Neural cell (in vitro differentiated cells): ENCODE measurements around the gene ATP1B2. TPM values are rescaled to one million over a fixed set of nuclear protein-coding genes. Genes with fewer than 3 reads are reported as not detected.

Experiments
- H2AFZ ChIP-seq: fragments of 200-600, 300-800 bp; sonication (generic), shearing (Covaris generic); 2 replicates; pipeline ENCODE4 v1.6.0; 2014; ENCODE audit warnings: low read depth, mild to moderate bottlenecking, antibody characterized with exemption, low read length, moderate library complexity
- H3F3A ChIP-seq: fragments of 200-600 bp; shearing (Covaris generic); 2 replicates; pipeline ENCODE4 v1.6.1; 2016; ENCODE audit warnings: mild to moderate bottlenecking, moderate library complexity, mixed read lengths, antibody characterized with exemption, low read length; ENCODE audit not compliant: insufficient read depth, poor library complexity, severe bottlenecking
- H3K27ac ChIP-seq: fragments of 200-600, 300-800 bp; sonication (generic), shearing (Covaris generic); 2 replicates; pipeline ENCODE4 v1.5.1; 2014; ENCODE audit warnings: mild to moderate bottlenecking, low read length, moderate library complexity
- H3K27me3 ChIP-seq: fragments of 300-800, 200-600 bp; sonication (generic), shearing (Covaris generic); 2 replicates; pipeline ENCODE4 v1.6.0; 2014; ENCODE audit warnings: mild to moderate bottlenecking, low read depth, low read length, moderate library complexity; ENCODE audit not compliant: insufficient read depth
- H3K36me3 ChIP-seq: fragments of 300-800, 200-600 bp; sonication (generic), shearing (Covaris generic); 2 replicates; pipeline ENCODE4 v1.5.1; 2014; ENCODE audit warnings: mild to moderate bottlenecking, antibody characterized with exemption, low read length, moderate library complexity; ENCODE audit not compliant: insufficient read depth
- H3K4me2 ChIP-seq: fragments of 300-800, 200-600 bp; sonication (generic), shearing (Covaris generic); 2 replicates; pipeline ENCODE4 v1.6.0; 2014; ENCODE audit warnings: mild to moderate bottlenecking, low read length
- H3K4me3 ChIP-seq: fragments of 300-800, 200-600 bp; sonication (generic), shearing (Covaris generic); 2 replicates; pipeline ENCODE4 v1.5.1; 2014; ENCODE audit warnings: mild to moderate bottlenecking, low read length, moderate library complexity
- H3K79me2 ChIP-seq: fragments of 200-600 bp; shearing (Covaris generic); replicated peaks from 2 replicates; pipeline ENCODE4 v1.6.0; 2014; ENCODE audit warnings: mild to moderate bottlenecking, low read length, moderate library complexity; ENCODE audit not compliant: insufficient read depth
- H3K9ac ChIP-seq: fragments of 300-800, 200-600 bp; sonication (generic), shearing (Covaris generic); 2 replicates; pipeline ENCODE4 v1.6.1; 2016; ENCODE audit warnings: mild to moderate bottlenecking, low read length, mixed read lengths
- H3K9me2 ChIP-seq: fragments of 200-600 bp; shearing (Covaris generic); 2 replicates; pipeline ENCODE4 v1.6.1; 2016; ENCODE audit warnings: mild to moderate bottlenecking, low read length, mixed read lengths; ENCODE audit not compliant: insufficient read depth
- H3K9me3 ChIP-seq: fragments of 200-600, 300-800 bp; sonication (generic), shearing (Covaris generic); 2 replicates; pipeline ENCODE4 v1.6.1; 2016; ENCODE audit warnings: mild to moderate bottlenecking, mixed run types, low read length, moderate library complexity, mixed read lengths
- H4K20me1 ChIP-seq: fragments of 200-600 bp; shearing (Covaris generic); 2 replicates; pipeline ENCODE4 v1.6.1; 2016; ENCODE audit warnings: mild to moderate bottlenecking, mixed run types; ENCODE audit not compliant: insufficient read depth
- CTCF ChIP-seq: fragments of 450-650 bp; IDR thresholded peaks from 2 replicates; pipeline ENCODE4 v1.5.1; 2014; ENCODE audit warnings: antibody characterized with exemption, mild to moderate bottlenecking, moderate library complexity; ENCODE audit not compliant: poor library complexity, severe bottlenecking
- EP300 ChIP-seq: fragments of 450-650 bp; conservative IDR thresholded peaks from 2 replicates; pipeline ENCODE4 v1.6.1; 2014; ENCODE audit warnings: antibody characterized with exemption, mild to moderate bottlenecking, moderate library complexity; ENCODE audit not compliant: poor library complexity, severe bottlenecking
- EZH2 ChIP-seq: fragments of 200-600, 300-800 bp; shearing (Covaris generic), sonication (generic); IDR thresholded peaks from 2 replicates; pipeline ENCODE4 v1.6.1; 2014; ENCODE audit warnings: antibody characterized with exemption, low read length, borderline replicate concordance, mild to moderate bottlenecking; ENCODE audit not compliant: insufficient read depth, poor library complexity, severe bottlenecking
- MXI1 ChIP-seq: fragments of 450-650 bp; conservative IDR thresholded peaks from 2 replicates; pipeline ENCODE4 v1.6.1; 2014; ENCODE audit warnings: antibody characterized with exemption, mild to moderate bottlenecking; ENCODE audit not compliant: poor library complexity, severe bottlenecking
- POLR2AphosphoS5 ChIP-seq: IDR thresholded peaks from 2 replicates; pipeline ENCODE4 v1.6.1; 2012
- RAD21 ChIP-seq: fragments of 450-650 bp; conservative IDR thresholded peaks from 2 replicates; pipeline ENCODE4 v1.6.1; 2014; ENCODE audit warnings: antibody characterized with exemption, mild to moderate bottlenecking, moderate library complexity
- REST ChIP-seq: IDR thresholded peaks from 2 replicates; pipeline ENCODE4 v1.6.1; 2012; ENCODE audit warnings: borderline replicate concordance
- SMC3 ChIP-seq: fragments of 450-650 bp; conservative IDR thresholded peaks from 2 replicates; pipeline ENCODE4 v1.6.1; 2014; ENCODE audit warnings: antibody characterized with exemption, mild to moderate bottlenecking, moderate library complexity; ENCODE audit not compliant: poor library complexity
- TAF1 ChIP-seq: IDR thresholded peaks from 2 replicates; pipeline ENCODE4 v1.6.1; 2012; ENCODE audit warnings: low read depth
- polyA plus RNA-seq: library from polyadenylated mRNA; depleted of rRNA; stranded (reverse); fragments of >200 nt; gene quantifications from 2 replicates; pipeline ENCODE4 v1.2.3, GENCODE V29; 2014

Gene ATP1B2
- polyA plus RNA-seq, 1 donor from 2014 or later: 4.2 TPM

- H3K9me3 ChIP-seq: no peaks in the 10 kb centered on the region
- no peak overlapping the region for H3K27ac ChIP-seq
- H3K36me3 ChIP-seq: no peaks in the 10 kb centered on the region
- TF ChIP-seq POLR2AphosphoS5: no peak
- no peak for TF ChIP-seq RAD21
- no peak for TF ChIP-seq REST
- no peak for TF ChIP-seq MXI1
- no peak for TF ChIP-seq EZH2
- TF ChIP-seq EP300: no peak
- no peak for TF ChIP-seq TAF1
- TF ChIP-seq CTCF: no peak
- TF ChIP-seq SMC3: no peak
- no peaks in the 10 kb centered on the region for H3F3A ChIP-seq
- no peaks in the 10 kb centered on the region for H4K20me1 ChIP-seq
- no peak overlapping the region for H3K4me2 ChIP-seq
- H3K27me3 ChIP-seq: no peaks in the 10 kb centered on the region
- H3K9ac ChIP-seq: no peak overlapping the region
- H3K9me2 ChIP-seq: no peaks in the 10 kb centered on the region
- H2AFZ ChIP-seq: no peak overlapping the region
- peaks cover 6% of the 10 kb centered on the region for H3K79me2 ChIP-seq
- no peak overlapping the region for H3K4me3 ChIP-seq
Measured at GRCh38 chr17:7656958-7657609, 6.4 kb downstream of the ATP1B2 start.

GRCh38 chr17:7667656-7668406 lies 17.1 kb downstream of the ATP1B2 start:
- H3K4me2 ChIP-seq: no peak overlapping the region
- H3K9ac ChIP-seq: no peak overlapping the region
- H3K27me3 ChIP-seq: no peaks in the 10 kb centered on the region
- H4K20me1 ChIP-seq: no peaks in the 10 kb centered on the region
- TF ChIP-seq RAD21 (no peak), POLR2AphosphoS5 (no peak), SMC3 (no peak), EP300 (no peak), EZH2 (no peak), REST (no peak), CTCF (no peak), MXI1 (no peak), TAF1 (no peak)
- no peaks in the 10 kb centered on the region for H3K79me2 ChIP-seq
- H3K9me3 ChIP-seq: no peaks in the 10 kb centered on the region
- H3K27ac ChIP-seq: no peak overlapping the region
- no peaks in the 10 kb centered on the region for H3K36me3 ChIP-seq
- no peak overlapping the region for H3K4me3 ChIP-seq
- H3F3A ChIP-seq: no peaks in the 10 kb centered on the region
- no peak overlapping the region for H2AFZ ChIP-seq
- H3K9me2 ChIP-seq: no peaks in the 10 kb centered on the region
